Gastrocnemius medialis (tissue), 4 donors: ENCODE results near the gene LONP1. TPM values are rescaled to one million over a fixed set of nuclear protein-coding genes. Genes with fewer than 3 reads are reported as not detected.

ENCODE experiments used
- ATAC-seq, 2 donors: fragments of 150-250 bp; one replicate each; pipeline ENCODE4 v1.9.1; 2016
- DNase-seq, 2 donors: peaks; one replicate each; pipeline ENCODE4 v3.0.0-alpha.2; 2019
- H3K27ac ChIP-seq, 4 donors: fragments of 200-600 bp; sonication (generic); 1 replicate in 1 of 4; 2 replicates in 3 of 4; pipeline ENCODE4 v1.5.1; 2016 to 2018; ENCODE audit warnings: mild to moderate bottlenecking in 2 of 4, moderate library complexity in 1 of 4
- H3K27me3 ChIP-seq, 3 donors: fragments of 200-600 bp; sonication (generic) in 2 of 3; 1 replicate in 1 of 3; 2 replicates in 2 of 3; pipeline versions ENCODE4 v1.5.1 to v1.6.0; 2016 to 2019; ENCODE audit warnings: mild to moderate bottlenecking in 1 of 3, moderate library complexity in 1 of 3
- H3K36me3 ChIP-seq, 2 donors: fragments of 200-600 bp; sonication (generic) in 1 of 2; one replicate each; pipeline ENCODE4 v1.5.1; 2017 to 2018
- H3K4me1 ChIP-seq, 2 donors: fragments of 200-600 bp; sonication (generic) in 1 of 2; one replicate each; pipeline ENCODE4 v1.5.1; 2016 to 2017; ENCODE audit warnings: mild to moderate bottlenecking in 2 of 2
- H3K4me3 ChIP-seq, 4 donors: fragments of 200-600 bp; sonication (generic) in 3 of 4; 1 replicate in 1 of 4; 2 replicates in 3 of 4; pipeline ENCODE4 v1.5.1; 2016 to 2019; ENCODE audit warnings: mild to moderate bottlenecking in 2 of 4
- H3K9me3 ChIP-seq, 3 donors: fragments of 200-600 bp; sonication (generic) in 2 of 3; 1 replicate in 1 of 3; 2 replicates in 2 of 3; pipeline ENCODE4 v1.5.1; 2016 to 2019
- POLR2A ChIP-seq, 2 donors: fragments of 450-650 bp; IDR thresholded peaks; one replicate each; pipeline ENCODE4 v1.6.1; 2017; ENCODE audit warnings: antibody characterized with exemption in 2 of 2, mild to moderate bottlenecking in 2 of 2, moderate library complexity in 2 of 2
- in situ Hi-C, 4 donors: fragments of 200-750 bp; cut with MboI; loops; one replicate each; pipeline versions ENCODE4 v1.15.0 to v1.8.0; 2017; ENCODE audit warnings: low sequenced_read_pairs in 4 of 4
- intact Hi-C: fragments of 100-400 bp; cut with DNase I; formaldehyde crosslinking; loops from one replicate; pipeline ENCODE4 v1.15.1; 2023; ENCODE audit warnings: low total_unique reads
- total RNA-seq, 4 donors: library from RNA; depleted of rRNA; stranded (reverse); fragments of >200 nt; gene quantifications; one replicate each; pipeline versions ENCODE4 v1.1.0 to v1.2.3, GENCODE V29; 2016
- TF ChIP-seq, protein P1 (sequence below), 5 experiments: fragments of 450-650 bp in 3 of 5; fragments of 200-600 bp in 2 of 5; sonication (generic) in 2 of 5; IDR thresholded peaks in 4 of 5; conservative IDR thresholded peaks in 1 of 5; 1 replicate in 4 of 5; 2 replicates in 1 of 5; pipeline ENCODE4 v1.5.1; 2016 to 2019; ENCODE audit warnings: antibody characterized with exemption in 5 of 5, mild to moderate bottlenecking in 3 of 5, moderate library complexity in 3 of 5

LONP1 gene
- total RNA-seq, 4 donors from 2014 or later = 33.1 to 77.7 (median 70.4) TPM

DNA sequence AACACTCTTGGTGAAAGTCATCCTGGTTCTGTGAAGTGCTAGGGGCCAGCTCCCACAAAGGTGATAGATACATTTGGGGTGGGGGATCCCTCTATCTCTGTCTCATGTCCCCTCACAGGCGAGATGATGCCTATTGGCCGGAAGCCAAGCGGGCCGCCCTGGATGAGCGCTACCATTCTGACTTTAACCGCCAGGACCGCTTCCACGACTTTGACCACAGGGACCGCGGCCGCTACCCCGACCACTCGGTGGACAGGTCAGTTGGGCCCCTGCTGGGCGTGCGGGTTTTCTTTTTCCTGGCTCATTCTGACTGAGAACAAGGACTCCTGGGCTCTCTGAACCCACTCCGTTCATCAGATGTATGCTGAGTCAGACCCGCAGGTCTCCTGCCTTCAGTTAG, 56.0 kb downstream of the LONP1 start:
- intact Hi-C loops = no loop called here
- Histone ChIP-seq H3K9me3 (no peaks in the 10 kb centered on the region), H3K4me3 (no peak overlapping the region), H3K4me1 (peaks cover 0 to 9% of the 10 kb centered on the region in 2 donors), H3K27me3 (no peaks in the 10 kb centered on the region), H3K27ac (peak overlapping the region; percentile 41 to 76 (median 68)), H3K36me3 (peaks cover 3 to 100% of the 10 kb centered on the region in 2 donors)
- DNase-seq = no peak
- TF ChIP-seq, protein P1, sequence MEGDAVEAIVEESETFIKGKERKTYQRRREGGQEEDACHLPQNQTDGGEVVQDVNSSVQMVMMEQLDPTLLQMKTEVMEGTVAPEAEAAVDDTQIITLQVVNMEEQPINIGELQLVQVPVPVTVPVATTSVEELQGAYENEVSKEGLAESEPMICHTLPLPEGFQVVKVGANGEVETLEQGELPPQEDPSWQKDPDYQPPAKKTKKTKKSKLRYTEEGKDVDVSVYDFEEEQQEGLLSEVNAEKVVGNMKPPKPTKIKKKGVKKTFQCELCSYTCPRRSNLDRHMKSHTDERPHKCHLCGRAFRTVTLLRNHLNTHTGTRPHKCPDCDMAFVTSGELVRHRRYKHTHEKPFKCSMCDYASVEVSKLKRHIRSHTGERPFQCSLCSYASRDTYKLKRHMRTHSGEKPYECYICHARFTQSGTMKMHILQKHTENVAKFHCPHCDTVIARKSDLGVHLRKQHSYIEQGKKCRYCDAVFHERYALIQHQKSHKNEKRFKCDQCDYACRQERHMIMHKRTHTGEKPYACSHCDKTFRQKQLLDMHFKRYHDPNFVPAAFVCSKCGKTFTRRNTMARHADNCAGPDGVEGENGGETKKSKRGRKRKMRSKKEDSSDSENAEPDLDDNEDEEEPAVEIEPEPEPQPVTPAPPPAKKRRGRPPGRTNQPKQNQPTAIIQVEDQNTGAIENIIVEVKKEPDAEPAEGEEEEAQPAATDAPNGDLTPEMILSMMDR (IDR thresholded peaks at IDR 0.05 in 4 of 5, conservative IDR thresholded peaks at IDR 0.05 in 1 of 5) = no peak
- no peak for TF ChIP-seq POLR2A (IDR thresholded peaks at IDR 0.05)
- ATAC-seq = no peak
- in situ Hi-C loops = no loop called here

DNA sequence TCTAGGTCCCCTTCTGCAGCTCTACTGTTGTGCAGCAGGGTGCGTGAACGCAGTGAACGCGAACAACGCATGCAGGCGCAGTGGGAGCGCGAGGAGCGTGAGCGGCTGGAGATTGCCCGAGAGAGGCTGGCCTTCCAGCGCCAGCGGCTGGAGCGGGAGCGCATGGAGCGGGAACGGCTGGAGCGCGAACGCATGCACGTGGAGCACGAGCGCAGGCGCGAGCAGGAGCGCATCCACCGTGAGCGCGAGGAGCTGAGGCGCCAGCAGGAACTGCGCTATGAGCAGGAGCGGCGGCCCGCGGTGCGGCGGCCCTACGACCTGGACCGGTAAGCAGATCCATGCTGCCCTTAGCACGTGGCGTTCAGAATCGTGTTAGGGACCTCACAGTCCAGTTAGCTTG, 58.5 kb downstream of the LONP1 start:
- H3K27ac ChIP-seq = no peak overlapping the region
- DNase-seq = no peak
- H3K27me3 ChIP-seq = no peaks in the 10 kb centered on the region
- in situ Hi-C loops = no loop called here
- ATAC-seq = no peak
- no peaks in the 10 kb centered on the region for H3K9me3 ChIP-seq
- peaks cover 3 to 100% of the 10 kb centered on the region in 2 donors for H3K36me3 ChIP-seq
- intact Hi-C loops = no loop called here
- TF ChIP-seq, protein P1 (IDR thresholded peaks at IDR 0.05 in 4 of 5, conservative IDR thresholded peaks at IDR 0.05 in 1 of 5) = no peak
- TF ChIP-seq POLR2A (IDR thresholded peaks at IDR 0.05) = no peak
- peaks cover 0 to 9% of the 10 kb centered on the region in 2 donors for H3K4me1 ChIP-seq
- no peak overlapping the region for H3K4me3 ChIP-seq

DNA sequence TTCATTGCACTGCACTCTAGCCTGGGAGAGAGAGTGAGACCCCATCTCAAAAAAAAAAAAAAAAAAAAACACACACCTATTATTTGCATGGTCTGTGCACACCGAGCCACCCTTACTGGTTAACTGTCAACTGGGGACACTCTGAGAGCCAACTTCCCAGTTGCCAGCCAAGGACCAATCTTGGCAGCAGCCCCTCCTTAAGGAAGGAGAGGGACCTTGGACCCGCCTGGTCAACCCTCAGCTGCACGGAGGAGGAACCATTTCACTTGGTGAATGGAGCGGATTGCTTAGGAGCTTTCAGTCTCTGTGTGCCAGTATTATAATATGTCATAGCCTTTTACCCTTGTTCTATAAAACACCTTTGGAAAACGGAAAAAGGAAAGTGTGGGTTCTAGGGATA, 64.5 kb downstream of the LONP1 start:
- Histone ChIP-seq H3K27me3 (no peaks in the 10 kb centered on the region), H3K9me3 (no peaks in the 10 kb centered on the region), H3K4me1 (no peaks in the 10 kb centered on the region), H3K4me3 (no peak overlapping the region), H3K27ac (no peak overlapping the region), H3K36me3 (peaks cover 0 to 100% of the 10 kb centered on the region in 2 donors)
- in situ Hi-C loops = no loop called here
- DNase-seq = no peak
- intact Hi-C loops = no loop called here
- TF ChIP-seq POLR2A (IDR thresholded peaks at IDR 0.05) = no peak
- TF ChIP-seq, protein P1 (IDR thresholded peaks at IDR 0.05 in 4 of 5, conservative IDR thresholded peaks at IDR 0.05 in 1 of 5) = no peak
- ATAC-seq = no peak

DNA sequence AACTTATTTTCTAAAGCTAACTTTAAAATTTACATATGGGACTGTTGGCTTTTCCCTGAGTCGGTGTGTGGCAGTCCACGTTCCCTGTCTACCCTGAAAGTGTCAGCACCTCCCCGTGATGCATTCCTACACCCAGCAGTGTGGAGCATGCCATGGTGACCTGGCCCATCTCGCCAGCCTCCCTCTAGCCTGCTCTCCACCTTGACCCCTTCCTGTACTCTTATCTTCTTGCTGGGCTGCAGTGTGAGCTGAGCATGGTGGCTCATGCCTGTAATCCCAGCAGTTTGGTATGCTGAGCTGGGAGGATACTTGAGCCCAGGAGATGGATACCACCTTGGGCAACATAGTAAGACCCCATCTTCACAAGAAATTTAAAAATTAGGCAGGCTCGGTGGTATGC, 65.0 kb downstream of the LONP1 start:
- intact Hi-C loops (no loop called here), in situ Hi-C loops (no loop called here)
- Histone ChIP-seq H3K4me1 (no peaks in the 10 kb centered on the region), H3K27ac (no peak overlapping the region), H3K9me3 (no peaks in the 10 kb centered on the region), H3K27me3 (no peaks in the 10 kb centered on the region), H3K4me3 (no peak overlapping the region), H3K36me3 (peaks cover 0 to 100% of the 10 kb centered on the region in 2 donors)
- TF ChIP-seq, protein P1 (IDR thresholded peaks at IDR 0.05 in 4 of 5, conservative IDR thresholded peaks at IDR 0.05 in 1 of 5) = no peak
- TF ChIP-seq POLR2A (IDR thresholded peaks at IDR 0.05) = no peak
- ATAC-seq (no peak), DNase-seq (no peak)

DNA sequence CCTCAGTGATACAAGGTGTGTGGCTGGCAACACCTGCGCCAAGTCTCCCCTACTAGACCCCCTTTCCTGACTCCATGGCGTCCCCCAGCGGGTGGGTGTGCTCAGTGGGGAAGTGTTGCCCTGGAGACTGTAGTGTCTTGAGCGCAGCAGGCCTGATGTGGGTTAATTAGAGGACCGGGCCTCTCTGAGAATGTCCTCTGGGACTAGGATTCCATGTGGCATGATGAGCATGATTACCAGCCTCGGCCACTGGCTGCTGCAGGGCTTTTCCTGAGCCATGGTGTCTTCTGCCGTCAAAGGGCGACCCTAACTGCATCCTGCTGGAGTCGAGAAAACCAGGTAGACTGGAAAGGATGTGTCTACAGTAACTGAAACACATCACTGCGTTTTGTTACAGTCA, 67.7 kb downstream of the LONP1 start:
- no peaks in the 10 kb centered on the region for H3K9me3 ChIP-seq
- no peaks in the 10 kb centered on the region for H3K4me1 ChIP-seq
- H3K27me3 ChIP-seq = no peaks in the 10 kb centered on the region
- TF ChIP-seq, protein P1 (IDR thresholded peaks at IDR 0.05 in 4 of 5, conservative IDR thresholded peaks at IDR 0.05 in 1 of 5) = no peak
- TF ChIP-seq POLR2A (IDR thresholded peaks at IDR 0.05) = no peak
- ATAC-seq = no peak
- H3K4me3 ChIP-seq = no peak overlapping the region
- in situ Hi-C loops (no loop called here), intact Hi-C loops (no loop called here)
- H3K27ac ChIP-seq = no peak overlapping the region
- no peak for DNase-seq
- H3K36me3 ChIP-seq = peaks cover 0 to 92% of the 10 kb centered on the region in 2 donors
